Testis (tissue), 3 donors: Measurements from ENCODE around the gene KCNN2. TPM values are rescaled to one million over a fixed set of nuclear protein-coding genes. Genes with fewer than 3 reads are reported as not detected.
A peak's percentile ranks its signal among the peaks of the same experiment; 100 is the strongest.

Source experiments
- DNase-seq: peaks from one replicate; pipeline ENCODE4 v3.0.0-alpha.2; 2019
- H3K27ac ChIP-seq, 2 donors: fragments of 200-600 bp; sonication (generic); one replicate each; pipeline ENCODE4 v1.5.1; 2019
- H3K27me3 ChIP-seq: fragments of 200-600 bp; sonication (generic); one replicate; pipeline ENCODE4 v1.5.1; 2019
- H3K36me3 ChIP-seq: fragments of 200-600 bp; sonication (generic); one replicate; pipeline ENCODE4 v1.5.1; 2017; ENCODE audit warnings: low read depth; ENCODE audit errors: missing control alignments
- H3K4me1 ChIP-seq: fragments of 200-600 bp; sonication (generic); one replicate; pipeline ENCODE4 v1.5.1; 2019
- H3K4me3 ChIP-seq, 2 donors: fragments of 200-600 bp; sonication (generic); one replicate each; pipeline ENCODE4 v1.5.1; 2017 to 2019
- H3K9me3 ChIP-seq: fragments of 200-600 bp; sonication (generic); one replicate; pipeline ENCODE4 v1.5.1; 2017
- CTCF ChIP-seq, 3 experiments: fragments of 450-650 bp in 2 of 3; fragments of 200-600 bp in 1 of 3; sonication (generic) in 1 of 3; IDR thresholded peaks; one replicate each; pipeline ENCODE4 v1.5.1; 2016 to 2019; ENCODE audit warnings: antibody characterized with exemption in 3 of 3, mild to moderate bottlenecking in 2 of 3, moderate library complexity in 1 of 3
- POLR2A ChIP-seq: fragments of 450-650 bp; IDR thresholded peaks from one replicate; pipeline ENCODE4 v1.6.1; 2017; ENCODE audit warnings: antibody characterized with exemption, mild to moderate bottlenecking, moderate library complexity
- WGBS, 2 donors: methylation state at CpG; one replicate each; pipeline ENCODE4 v1.1.5; 2018; 5-methylcytosine and 5-hydroxymethylcytosine counted together
- intact Hi-C: fragments of 100-400 bp; cut with DNase I; formaldehyde crosslinking; loops from one replicate; pipeline ENCODE4 v1.15.1; 2023; ENCODE audit warnings: low total_unique reads
- polyA plus RNA-seq: library from polyadenylated mRNA; stranded (reverse); fragments of 350-450 nt; fragmentation: Illumina TruSeq; extraction: RNeasy Lipid Tissue Mini Kit (QIAGEN cat#74804); gene quantifications from one replicate; pipeline ENCODE4 v1.2.3, GENCODE V29; 2014; ENCODE audit warnings: low read depth, low replicate concordance; ENCODE audit not compliant: insufficient read depth
- total RNA-seq, 2 donors: library from RNA; depleted of rRNA; stranded (reverse); fragments of >200 nt; gene quantifications; one replicate each; pipeline ENCODE4 v1.2.3, GENCODE V29; 2016

KCNN2 gene
- total and polyA plus RNA-seq, 3 donors from 2014 or later = 2.7 to 9.7 (median 7.3) TPM

GRCh38 chr5:114449860-114450421 lies 88.1 kb downstream of the KCNN2 start:
- H3K9me3 ChIP-seq = no peaks in the 10 kb centered on the region
- WGBS, 2 donors = 22 to 29% methylated on average over 9 to 16 of the region's 16 CpGs
- no peaks in the 10 kb centered on the region for H3K36me3 ChIP-seq
- intact Hi-C loops = no loop called here
- TF ChIP-seq POLR2A (no peak), CTCF (IDR thresholded peaks at IDR 0.05) (peak; percentile 33 to 59 (median 43))
- DNase-seq = peak; percentile 72
- H3K4me3 ChIP-seq = no peak overlapping the region
- no peak overlapping the region for H3K27ac ChIP-seq
- H3K27me3 ChIP-seq = no peaks in the 10 kb centered on the region
- no peaks in the 10 kb centered on the region for H3K4me1 ChIP-seq

GRCh38 chr5:114450437-114450836 lies 88.6 kb downstream of the KCNN2 start:
- no peak for DNase-seq
- WGBS, 2 donors = 47 to 64% methylated on average over 3 of the region's 3 CpGs
- Histone ChIP-seq H3K27me3 (no peaks in the 10 kb centered on the region), H3K4me1 (no peaks in the 10 kb centered on the region), H3K27ac (no peak overlapping the region), H3K4me3 (no peak overlapping the region), H3K9me3 (no peaks in the 10 kb centered on the region), H3K36me3 (no peaks in the 10 kb centered on the region)
- intact Hi-C loops = no loop called here
- TF ChIP-seq CTCF (IDR thresholded peaks at IDR 0.05) (no peak), POLR2A (no peak)

- WGBS, 2 donors = 66 to 68% methylated on average over 5 of the region's 5 CpGs
- no peak overlapping the region for H3K27ac ChIP-seq
- DNase-seq = no peak
- H3K9me3 ChIP-seq = no peaks in the 10 kb centered on the region
- H3K27me3 ChIP-seq = no peaks in the 10 kb centered on the region
- no peaks in the 10 kb centered on the region for H3K36me3 ChIP-seq
- H3K4me1 ChIP-seq = no peaks in the 10 kb centered on the region
- no peak overlapping the region for H3K4me3 ChIP-seq
- no peak for TF ChIP-seq POLR2A
- intact Hi-C loops = no loop called here
These were observed 96.9 kb downstream of the KCNN2 start for GRCh38 chr5:114458726-114459125.

GRCh38 chr5:114467171-114467570 lies 105.3 kb downstream of the KCNN2 start:
- Histone ChIP-seq H3K36me3 (no peaks in the 10 kb centered on the region), H3K4me1 (no peaks in the 10 kb centered on the region), H3K9me3 (no peaks in the 10 kb centered on the region), H3K27me3 (no peaks in the 10 kb centered on the region), H3K27ac (no peak overlapping the region), H3K4me3 (no peak overlapping the region)
- no peak for DNase-seq
- no peak for TF ChIP-seq CTCF (IDR thresholded peaks at IDR 0.05)
- TF ChIP-seq POLR2A = no peak
- 54 to 55% methylated on average over 5 of the region's 5 CpGs for whole genome bisulfite sequencing, 2 donors
- intact Hi-C loops = no loop called here

GRCh38 chr5:114467729-114468128 lies 105.9 kb downstream of the KCNN2 start:
- Histone ChIP-seq H3K27ac (no peak overlapping the region), H3K9me3 (no peaks in the 10 kb centered on the region), H3K27me3 (no peaks in the 10 kb centered on the region), H3K4me1 (no peaks in the 10 kb centered on the region), H3K36me3 (no peaks in the 10 kb centered on the region), H3K4me3 (no peak overlapping the region)
- intact Hi-C loops = no loop called here
- TF ChIP-seq CTCF (IDR thresholded peaks at IDR 0.05) (no peak), POLR2A (no peak)
- 43 to 54% methylated on average over 3 of the region's 3 CpGs for WGBS, 2 donors
- no peak for DNase-seq
